Fibroblast of the aortic adventitia (primary cell): ENCODE data around the gene COP1. TPM values are rescaled to one million over a fixed set of nuclear protein-coding genes. Genes with fewer than 3 reads are reported as not detected.

Experiments used
- DNase-seq: peaks from one replicate; pipeline ENCODE4 v3.0.0-alpha.2; 2010; ENCODE audit warnings: low read depth
- H3K4me3 ChIP-seq: 2 replicates; pipeline ENCODE4 v1.5.1; 2011; ENCODE audit warnings: low read depth, mild to moderate bottlenecking, control low read depth, low read length, moderate library complexity
- total RNA-seq: library from RNA; depleted of rRNA; stranded (reverse); fragments of >200 nt; gene quantifications from 2 replicates; pipeline ENCODE4 v1.2.3, GENCODE V29; 2012; ENCODE audit warnings: low replicate concordance
- TF ChIP-seq, protein P1 (sequence below): IDR thresholded peaks from 2 replicates; pipeline ENCODE4 v1.5.1; 2011; ENCODE audit warnings: mild to moderate bottlenecking, low read length, control low read depth, inconsistent platforms; ENCODE audit not compliant: insufficient read depth

COP1 gene
- total RNA-seq, 1 donor, result 56.6 TPM

DNA sequence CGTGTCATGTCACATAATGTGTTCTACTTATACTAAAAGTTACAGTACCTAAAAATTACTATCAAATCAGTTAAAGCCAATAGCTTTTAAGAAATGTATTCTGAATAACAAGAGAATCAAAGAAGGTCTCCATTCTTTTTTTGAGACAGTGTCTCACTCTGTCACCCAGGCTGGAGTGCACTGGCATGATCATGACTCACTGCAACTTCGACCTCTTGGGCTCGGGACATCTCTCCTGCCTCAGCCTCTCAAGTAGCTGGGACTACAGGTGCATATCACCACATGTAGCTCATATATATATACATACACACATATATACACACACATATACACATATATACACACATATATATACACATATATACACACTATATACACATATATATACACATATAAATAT lies 20.1 kb downstream of the COP1 start:
- no peak for DNase-seq
- no peak overlapping the region for H3K4me3 ChIP-seq
- TF ChIP-seq, protein P1, sequence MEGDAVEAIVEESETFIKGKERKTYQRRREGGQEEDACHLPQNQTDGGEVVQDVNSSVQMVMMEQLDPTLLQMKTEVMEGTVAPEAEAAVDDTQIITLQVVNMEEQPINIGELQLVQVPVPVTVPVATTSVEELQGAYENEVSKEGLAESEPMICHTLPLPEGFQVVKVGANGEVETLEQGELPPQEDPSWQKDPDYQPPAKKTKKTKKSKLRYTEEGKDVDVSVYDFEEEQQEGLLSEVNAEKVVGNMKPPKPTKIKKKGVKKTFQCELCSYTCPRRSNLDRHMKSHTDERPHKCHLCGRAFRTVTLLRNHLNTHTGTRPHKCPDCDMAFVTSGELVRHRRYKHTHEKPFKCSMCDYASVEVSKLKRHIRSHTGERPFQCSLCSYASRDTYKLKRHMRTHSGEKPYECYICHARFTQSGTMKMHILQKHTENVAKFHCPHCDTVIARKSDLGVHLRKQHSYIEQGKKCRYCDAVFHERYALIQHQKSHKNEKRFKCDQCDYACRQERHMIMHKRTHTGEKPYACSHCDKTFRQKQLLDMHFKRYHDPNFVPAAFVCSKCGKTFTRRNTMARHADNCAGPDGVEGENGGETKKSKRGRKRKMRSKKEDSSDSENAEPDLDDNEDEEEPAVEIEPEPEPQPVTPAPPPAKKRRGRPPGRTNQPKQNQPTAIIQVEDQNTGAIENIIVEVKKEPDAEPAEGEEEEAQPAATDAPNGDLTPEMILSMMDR, result no peak

DNA sequence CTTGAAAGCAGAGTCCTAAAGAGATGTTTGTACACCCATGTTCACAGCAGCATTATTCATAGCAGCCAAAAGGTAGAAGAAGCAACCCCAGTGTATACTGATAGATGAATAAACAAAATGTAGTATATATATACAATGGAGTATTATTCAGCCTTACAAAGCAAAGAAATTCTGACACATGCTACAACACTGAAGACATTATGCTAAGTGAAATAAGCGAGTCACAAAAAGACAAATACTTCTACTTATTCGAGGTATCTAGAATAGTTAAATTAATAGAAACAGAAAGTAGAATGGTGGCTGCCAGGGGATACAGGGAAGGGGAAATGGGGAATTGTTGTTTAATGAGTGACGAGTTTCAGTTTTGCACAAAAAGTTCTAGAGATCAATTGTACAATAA lies 23.5 kb downstream of the COP1 start:
- TF ChIP-seq, protein P1, result no peak
- DNase-seq, result no peak
- no peak overlapping the region for H3K4me3 ChIP-seq

DNA sequence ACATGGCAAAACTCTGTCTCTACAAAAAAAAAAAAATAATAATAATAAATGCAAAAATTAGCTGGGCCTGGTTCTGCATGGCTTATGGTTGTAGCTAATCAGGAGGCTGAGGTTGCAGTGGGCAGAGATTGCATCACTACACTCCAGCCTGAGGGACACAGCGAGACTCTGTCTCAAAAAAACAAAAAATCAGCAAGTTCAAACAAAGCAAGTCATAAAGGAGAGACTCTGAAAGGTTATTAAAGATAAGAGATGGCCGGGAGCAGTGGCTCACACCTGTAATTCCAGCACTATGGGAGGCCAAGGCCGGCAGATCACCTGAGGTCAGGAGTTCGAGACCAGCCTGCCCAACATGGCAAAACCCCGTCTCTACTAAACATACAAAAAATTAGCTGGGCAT lies 28.8 kb downstream of the COP1 start:
- no peak for DNase-seq
- TF ChIP-seq, protein P1, result no peak
- H3K4me3 ChIP-seq, result no peak overlapping the region

DNA sequence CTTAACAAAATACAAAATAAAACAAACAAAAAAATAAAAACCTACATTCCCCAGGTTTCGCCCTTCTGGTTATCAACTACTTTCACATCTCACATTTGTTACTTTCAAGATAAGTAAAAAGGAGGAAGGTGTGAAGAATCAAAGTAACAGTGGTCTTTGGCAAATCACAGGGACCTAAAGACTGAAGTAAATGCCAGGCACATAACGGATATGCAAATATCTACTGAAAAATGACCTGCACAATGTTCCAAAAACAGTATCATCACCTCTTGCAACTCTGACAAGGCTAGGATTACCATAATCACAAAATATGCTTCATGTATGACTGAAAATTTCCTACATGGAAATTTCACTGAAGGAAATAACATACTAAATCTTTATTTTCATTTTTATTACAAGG lies 29.3 kb downstream of the COP1 start:
- TF ChIP-seq, protein P1, result no peak
- H3K4me3 ChIP-seq, result no peak overlapping the region
- no peak for DNase-seq

DNA sequence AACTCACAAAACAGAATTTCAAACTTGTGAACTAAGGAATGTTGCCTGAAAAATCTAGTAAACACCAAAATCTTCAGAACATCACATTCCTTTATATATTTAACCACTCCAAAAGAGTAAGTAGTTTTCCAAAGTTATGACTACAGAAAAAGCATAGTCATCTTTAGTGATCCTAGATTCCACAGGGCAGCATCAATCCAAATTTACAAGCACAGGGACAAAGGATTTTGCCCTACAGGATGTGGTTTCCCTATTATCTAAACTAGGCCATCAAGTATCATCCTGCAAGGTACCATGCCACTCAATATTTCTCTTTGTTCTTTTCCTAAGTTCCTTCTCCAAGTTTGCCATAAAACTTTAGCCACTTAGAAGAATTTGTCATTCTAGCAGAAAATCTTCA lies 33.0 kb downstream of the COP1 start:
- no peak for DNase-seq
- no peak overlapping the region for H3K4me3 ChIP-seq
- TF ChIP-seq, protein P1, result no peak

DNA sequence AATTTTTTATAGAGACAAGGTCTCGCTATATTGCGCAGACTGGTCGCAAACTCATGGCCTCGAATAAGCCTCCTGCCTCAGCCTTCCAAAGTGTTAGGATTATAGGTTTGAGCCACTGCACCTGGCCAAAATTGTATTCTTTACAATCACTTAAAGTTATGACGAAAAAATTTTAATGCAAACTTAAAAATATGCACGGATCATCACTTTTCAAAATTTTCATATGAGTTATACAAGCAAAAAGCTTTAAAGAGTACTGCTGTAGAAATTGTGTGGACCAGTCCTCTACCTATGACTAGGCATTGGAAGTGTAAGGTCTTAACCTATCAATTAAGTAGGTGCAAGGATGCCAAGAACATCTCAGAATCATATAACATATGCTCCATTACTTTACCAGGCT lies 34.9 kb downstream of the COP1 start:
- no peak overlapping the region for H3K4me3 ChIP-seq
- TF ChIP-seq, protein P1, result no peak

DNA sequence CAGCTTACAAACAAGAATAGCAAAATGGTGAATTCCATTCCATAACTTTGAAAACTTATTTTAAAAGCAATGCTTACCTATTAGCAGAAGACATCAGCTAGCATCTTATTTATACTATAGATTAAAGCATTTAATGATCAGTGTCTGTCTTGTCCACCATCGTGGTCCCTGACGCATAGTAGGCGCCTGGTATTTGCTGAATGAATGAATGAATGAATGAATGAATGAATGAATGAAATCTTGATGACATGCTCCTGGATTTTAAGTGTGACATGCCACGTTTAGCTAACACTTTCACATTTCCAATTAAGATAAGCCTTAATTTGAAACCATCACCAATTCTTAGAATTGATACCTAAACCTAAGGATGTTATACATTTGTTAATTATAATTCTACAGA lies 39.9 kb downstream of the COP1 start:
- DNase-seq, result no peak
- no peak overlapping the region for H3K4me3 ChIP-seq
- TF ChIP-seq, protein P1, result no peak

More for the DNA sequence above, 34.9 kb downstream of the COP1 start:
- DNase-seq, result no peak
